Measurements from ENCODE around the gene AP3D1. TPM values are rescaled to one million over a fixed set of nuclear protein-coding genes. Genes with fewer than 3 reads are reported as not detected.
"Not testable (repeated sequence)": the region's sequence is repeated elsewhere in the genome, so short reads cannot be mapped to it uniquely, and the experiment has no call there.

Gene AP3D1
- 169 TPM for total RNA-seq (ENCODE audit: unreplicated experiment)
- long read RNA-seq, partial matches to known transcripts: 56 of 73 reads
- long read RNA-seq, other reads (novel, unspliced or antisense): 14 of 73 reads

DNA sequence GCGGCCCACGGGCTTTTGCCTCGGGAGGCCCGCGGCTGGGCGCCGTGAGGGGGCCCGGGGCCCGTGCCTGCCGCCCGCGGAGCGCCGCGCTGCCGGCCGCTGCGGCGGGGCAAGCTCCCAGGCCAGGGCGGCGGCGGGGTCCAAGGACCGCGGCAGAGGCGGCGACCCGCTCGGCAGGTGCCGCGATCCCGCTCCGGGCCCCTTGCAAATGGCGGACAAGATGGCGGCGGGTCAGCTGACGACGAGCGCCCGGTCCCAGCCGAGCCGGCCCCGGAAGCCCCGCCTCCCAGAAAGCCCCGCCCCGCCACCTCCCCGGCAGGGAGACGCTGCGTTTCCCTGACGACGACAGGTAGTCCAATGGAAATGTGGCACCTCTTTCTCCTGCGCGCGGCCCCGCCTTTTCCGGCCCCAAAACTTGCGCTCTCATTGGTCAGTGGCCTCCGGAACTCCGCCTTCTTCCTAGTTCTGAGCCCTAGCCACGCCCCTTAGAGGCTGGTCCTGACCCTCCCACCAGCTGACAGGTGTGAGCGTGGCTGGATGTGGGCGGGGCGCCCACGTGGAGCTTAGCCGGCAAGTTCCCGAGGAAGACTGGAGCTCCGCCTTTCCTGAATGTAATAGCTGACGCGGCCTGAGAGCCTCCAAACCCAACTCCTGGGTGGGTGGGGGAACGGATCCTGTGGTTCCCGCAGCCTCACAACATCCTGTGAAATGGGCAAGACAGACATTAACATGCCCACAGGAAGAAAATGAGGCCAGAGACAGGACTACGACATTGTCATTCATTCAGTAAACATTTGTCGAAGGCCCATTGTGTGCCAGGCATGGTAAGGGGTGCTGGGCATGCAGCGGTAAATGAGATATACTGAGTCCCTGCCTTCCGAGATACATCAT lies at the start of gene AP3D1:
Gene AP3D1 (minus strand): TSS at position 228 of the 891 bp plus-strand sequence. CDS start 232 bp downstream, outside the sequence.
- H3K9me3 Mint-ChIP-seq (ENCODE audit: unreplicated experiment): no peaks in the 10 kb centered on the region
- H3K27ac Mint-ChIP-seq (ENCODE audit: unreplicated experiment): peak within 1 kb of the TSS; percentile 91
- peak; percentile 99 for DNase-seq (ENCODE audit: low spot score)
- peaks cover 6% of the 10 kb centered on the region for H3K27me3 Mint-ChIP-seq (ENCODE audit: unreplicated experiment)
- TF ChIP-seq, protein P1, sequence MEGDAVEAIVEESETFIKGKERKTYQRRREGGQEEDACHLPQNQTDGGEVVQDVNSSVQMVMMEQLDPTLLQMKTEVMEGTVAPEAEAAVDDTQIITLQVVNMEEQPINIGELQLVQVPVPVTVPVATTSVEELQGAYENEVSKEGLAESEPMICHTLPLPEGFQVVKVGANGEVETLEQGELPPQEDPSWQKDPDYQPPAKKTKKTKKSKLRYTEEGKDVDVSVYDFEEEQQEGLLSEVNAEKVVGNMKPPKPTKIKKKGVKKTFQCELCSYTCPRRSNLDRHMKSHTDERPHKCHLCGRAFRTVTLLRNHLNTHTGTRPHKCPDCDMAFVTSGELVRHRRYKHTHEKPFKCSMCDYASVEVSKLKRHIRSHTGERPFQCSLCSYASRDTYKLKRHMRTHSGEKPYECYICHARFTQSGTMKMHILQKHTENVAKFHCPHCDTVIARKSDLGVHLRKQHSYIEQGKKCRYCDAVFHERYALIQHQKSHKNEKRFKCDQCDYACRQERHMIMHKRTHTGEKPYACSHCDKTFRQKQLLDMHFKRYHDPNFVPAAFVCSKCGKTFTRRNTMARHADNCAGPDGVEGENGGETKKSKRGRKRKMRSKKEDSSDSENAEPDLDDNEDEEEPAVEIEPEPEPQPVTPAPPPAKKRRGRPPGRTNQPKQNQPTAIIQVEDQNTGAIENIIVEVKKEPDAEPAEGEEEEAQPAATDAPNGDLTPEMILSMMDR (IDR thresholded peaks at IDR 0.05; ENCODE audit: unreplicated experiment): no peak
- peaks cover 13% of the 10 kb centered on the region for H3K4me1 Mint-ChIP-seq (ENCODE audit: unreplicated experiment)
- H3K4me3 Mint-ChIP-seq (ENCODE audit: unreplicated experiment): peak within 1 kb of the TSS; percentile 95
- no peaks in the 10 kb centered on the region for H3K36me3 Mint-ChIP-seq (ENCODE audit: low read depth, unreplicated experiment)

DNA sequence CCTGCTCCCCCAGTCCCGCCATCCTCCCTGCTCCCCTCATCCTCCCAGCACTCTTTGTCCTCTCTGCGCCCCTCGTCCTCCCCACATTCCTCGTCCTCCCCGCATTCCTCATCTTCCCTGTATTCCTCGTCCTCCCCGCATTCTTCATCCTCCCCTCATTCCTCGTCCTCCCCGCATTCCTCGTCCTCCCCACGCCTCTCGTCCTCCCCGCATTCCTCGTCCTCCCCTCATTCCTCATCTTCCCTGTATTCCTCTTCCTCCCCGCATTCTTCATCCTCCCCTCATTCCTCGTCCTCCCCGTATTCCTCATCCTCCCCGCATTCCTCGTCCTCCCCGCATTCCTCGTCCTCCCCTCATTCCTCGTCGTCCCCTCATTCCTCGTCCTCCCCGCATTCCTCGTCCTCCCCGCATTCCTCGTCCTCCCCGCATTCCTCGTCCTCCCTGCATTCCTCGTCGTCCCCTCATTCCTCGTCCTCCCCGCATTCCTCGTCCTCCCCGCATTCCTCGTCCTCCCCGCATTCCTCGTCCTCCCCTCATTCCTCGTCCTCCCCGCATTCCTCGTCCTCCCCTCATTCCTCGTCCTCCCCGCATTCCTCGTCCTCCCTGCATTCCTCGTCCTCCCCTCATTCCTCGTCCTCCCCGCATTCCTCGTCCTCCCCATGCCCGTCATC lies 49.4 kb upstream of the AP3D1 start:
- H3K4me3 Mint-ChIP-seq (ENCODE audit: unreplicated experiment): peak overlapping the region; percentile 21
- not testable (repeated sequence) for H3K9me3 Mint-ChIP-seq (ENCODE audit: unreplicated experiment); H3K4me1 Mint-ChIP-seq (ENCODE audit: unreplicated experiment); H3K27ac Mint-ChIP-seq (ENCODE audit: unreplicated experiment); DNase-seq (ENCODE audit: low spot score)
- H3K36me3 Mint-ChIP-seq (ENCODE audit: low read depth, unreplicated experiment): peaks cover 23% of the 10 kb centered on the region
- peaks cover 11% of the 10 kb centered on the region for H3K27me3 Mint-ChIP-seq (ENCODE audit: unreplicated experiment)

DNA sequence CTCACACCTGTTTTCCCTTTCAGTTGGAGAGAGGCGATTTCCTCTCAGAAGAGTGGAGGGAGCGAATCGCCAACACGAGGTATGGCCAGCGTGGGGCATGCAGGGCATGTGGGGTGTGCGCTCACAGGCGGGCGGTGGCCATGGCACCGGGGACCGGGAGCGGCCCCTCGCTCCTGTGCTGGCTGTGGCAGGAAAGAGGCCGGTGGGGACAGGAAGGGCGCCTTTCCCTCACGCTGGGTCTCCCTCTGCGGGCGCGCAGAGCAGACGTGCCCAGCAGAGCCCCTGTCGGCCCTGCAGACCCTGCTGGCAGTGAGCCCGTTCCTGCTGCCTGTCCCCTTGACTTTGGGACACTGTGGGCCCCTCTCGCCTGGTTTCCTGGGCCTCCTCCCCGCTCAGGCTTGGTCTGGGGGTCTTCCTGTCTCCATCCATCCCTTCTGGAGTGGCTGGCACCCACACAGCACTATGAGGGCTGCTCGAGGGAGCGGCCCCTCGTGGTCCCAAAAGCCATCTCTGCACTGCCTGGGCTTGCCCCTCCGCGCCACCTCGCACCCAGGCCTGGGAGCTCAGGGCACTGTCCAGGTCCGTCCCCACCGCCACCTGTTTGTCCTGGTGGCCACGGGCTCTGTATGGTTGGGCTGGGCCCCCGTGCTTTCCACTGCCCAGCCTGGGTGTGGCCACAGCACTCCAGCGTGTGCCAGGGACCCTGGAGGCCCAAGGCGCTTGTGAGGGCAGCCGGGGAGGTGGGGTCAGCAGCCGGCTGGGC lies 48.7 kb upstream of the AP3D1 start:
- H3K4me1 Mint-ChIP-seq (ENCODE audit: unreplicated experiment): peaks cover 6% of the 10 kb centered on the region
- no peak overlapping the region for H3K27ac Mint-ChIP-seq (ENCODE audit: unreplicated experiment)
- H3K27me3 Mint-ChIP-seq (ENCODE audit: unreplicated experiment): peaks cover 11% of the 10 kb centered on the region
- H3K9me3 Mint-ChIP-seq (ENCODE audit: unreplicated experiment): no peaks in the 10 kb centered on the region
- peaks cover 19% of the 10 kb centered on the region for H3K36me3 Mint-ChIP-seq (ENCODE audit: low read depth, unreplicated experiment)
- H3K4me3 Mint-ChIP-seq (ENCODE audit: unreplicated experiment): no peak overlapping the region
- DNase-seq (ENCODE audit: low spot score): no peak
- TF ChIP-seq, protein P1 (IDR thresholded peaks at IDR 0.05; ENCODE audit: unreplicated experiment): no peak

DNA sequence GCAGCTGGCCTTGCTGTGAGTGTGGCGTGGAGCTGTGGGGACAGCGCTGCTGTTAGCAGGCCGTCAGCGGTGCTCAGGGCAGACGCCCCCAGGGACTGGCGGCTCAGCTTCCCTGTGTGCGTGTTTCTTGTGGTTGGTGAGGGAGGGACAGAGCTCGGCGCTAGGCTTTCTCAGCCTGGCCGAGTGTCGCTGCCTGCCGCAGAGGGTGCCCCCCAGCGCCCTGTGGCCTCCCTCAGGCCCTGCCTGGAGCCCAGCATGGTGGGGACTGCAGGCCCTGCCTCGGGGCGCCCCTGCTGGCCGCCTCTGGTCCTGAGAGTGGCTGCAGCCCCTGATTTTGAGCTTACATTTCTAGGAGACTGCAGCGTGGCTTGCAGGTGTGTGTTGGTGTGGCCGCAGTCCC lies 47.8 kb upstream of the AP3D1 start:
- peaks cover 16% of the 10 kb centered on the region for H3K36me3 Mint-ChIP-seq (ENCODE audit: low read depth, unreplicated experiment)
- peaks cover 12% of the 10 kb centered on the region for H3K27me3 Mint-ChIP-seq (ENCODE audit: unreplicated experiment)
- peaks cover 6% of the 10 kb centered on the region for H3K4me1 Mint-ChIP-seq (ENCODE audit: unreplicated experiment)
- peak; percentile 35 for DNase-seq (ENCODE audit: low spot score)
- H3K9me3 Mint-ChIP-seq (ENCODE audit: unreplicated experiment): no peaks in the 10 kb centered on the region
- H3K27ac Mint-ChIP-seq (ENCODE audit: unreplicated experiment): peak overlapping the region; percentile 61
- TF ChIP-seq, protein P1 (IDR thresholded peaks at IDR 0.05; ENCODE audit: unreplicated experiment): peak; percentile 52
- H3K4me3 Mint-ChIP-seq (ENCODE audit: unreplicated experiment): peak overlapping the region; percentile 78

DNA sequence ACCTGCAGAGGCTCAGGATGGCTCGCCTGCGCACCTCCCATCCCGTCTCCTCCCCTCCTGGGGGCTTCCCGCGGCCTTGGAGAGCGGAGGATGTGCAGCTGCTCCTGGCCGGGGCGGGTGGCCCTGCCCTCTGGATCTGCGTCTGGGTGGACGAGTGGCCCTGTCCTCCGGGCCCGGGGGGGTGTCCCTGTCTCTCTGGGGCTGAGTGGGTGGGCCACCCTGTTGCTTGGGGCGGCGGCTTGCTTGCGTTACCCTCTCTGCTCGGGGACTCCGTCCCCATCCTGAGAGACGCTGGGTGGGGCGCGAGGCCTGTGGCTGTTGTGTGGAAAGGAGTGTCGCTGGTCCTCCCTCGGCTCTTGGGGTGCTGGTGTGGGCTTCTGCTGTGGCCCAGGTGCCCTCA lies 47.0 kb upstream of the AP3D1 start:
- Mint-ChIP-seq H3K36me3 (ENCODE audit: low read depth, unreplicated experiment) (peaks cover 12% of the 10 kb centered on the region), H3K27ac (ENCODE audit: unreplicated experiment) (no peak overlapping the region), H3K4me1 (ENCODE audit: unreplicated experiment) (peaks cover 6% of the 10 kb centered on the region), H3K4me3 (ENCODE audit: unreplicated experiment) (no peak overlapping the region), H3K27me3 (ENCODE audit: unreplicated experiment) (peaks cover 14% of the 10 kb centered on the region), H3K9me3 (ENCODE audit: unreplicated experiment) (no peaks in the 10 kb centered on the region)
- DNase-seq (ENCODE audit: low spot score): no peak
- TF ChIP-seq, protein P1 (IDR thresholded peaks at IDR 0.05; ENCODE audit: unreplicated experiment): no peak

All from endothelial cell (in vitro differentiated cells).